ENCODE results near the gene ZNF618.

- peak; percentile 27 to 75 (median 44) for TF ChIP-seq CTCF (IDR thresholded peaks at IDR 0.05)
- peak in 2 of 3 donors; percentile 24 to 42 for TF ChIP-seq POLR2A (IDR thresholded peaks at IDR 0.05)
Observed at GRCh38 chr9:113876151-113876992, at the start of gene ZNF618.
